ENCODE measurements around the gene ADORA2A.

Gene ADORA2A

DNA sequence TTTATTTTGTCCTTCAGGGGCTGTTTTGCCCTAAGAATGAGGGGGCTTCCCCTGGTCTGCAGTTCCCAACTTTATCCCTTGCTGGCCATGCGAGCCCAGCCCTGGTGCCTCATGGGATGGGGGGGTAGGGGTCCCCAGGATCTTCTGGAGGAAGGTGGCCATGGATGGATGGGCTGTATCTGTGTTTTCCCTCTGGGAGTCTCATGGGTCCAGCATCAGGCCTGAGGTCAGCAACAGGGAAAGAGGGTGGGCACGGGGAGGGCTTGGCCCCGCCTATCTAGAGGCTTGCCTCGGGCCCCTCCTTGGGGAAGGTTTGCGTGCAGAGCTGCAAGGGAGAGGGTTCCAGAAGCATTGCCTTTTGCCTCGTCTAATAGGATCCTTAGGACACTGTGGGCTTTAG lies 10.8 kb upstream of the ADORA2A start:
- H3K4me3 ChIP-seq (ENCODE audit: low read depth, low read length), result no peak overlapping the region
- DNase-seq (ENCODE audit: low read depth), result no peak
- TF ChIP-seq, protein P1, sequence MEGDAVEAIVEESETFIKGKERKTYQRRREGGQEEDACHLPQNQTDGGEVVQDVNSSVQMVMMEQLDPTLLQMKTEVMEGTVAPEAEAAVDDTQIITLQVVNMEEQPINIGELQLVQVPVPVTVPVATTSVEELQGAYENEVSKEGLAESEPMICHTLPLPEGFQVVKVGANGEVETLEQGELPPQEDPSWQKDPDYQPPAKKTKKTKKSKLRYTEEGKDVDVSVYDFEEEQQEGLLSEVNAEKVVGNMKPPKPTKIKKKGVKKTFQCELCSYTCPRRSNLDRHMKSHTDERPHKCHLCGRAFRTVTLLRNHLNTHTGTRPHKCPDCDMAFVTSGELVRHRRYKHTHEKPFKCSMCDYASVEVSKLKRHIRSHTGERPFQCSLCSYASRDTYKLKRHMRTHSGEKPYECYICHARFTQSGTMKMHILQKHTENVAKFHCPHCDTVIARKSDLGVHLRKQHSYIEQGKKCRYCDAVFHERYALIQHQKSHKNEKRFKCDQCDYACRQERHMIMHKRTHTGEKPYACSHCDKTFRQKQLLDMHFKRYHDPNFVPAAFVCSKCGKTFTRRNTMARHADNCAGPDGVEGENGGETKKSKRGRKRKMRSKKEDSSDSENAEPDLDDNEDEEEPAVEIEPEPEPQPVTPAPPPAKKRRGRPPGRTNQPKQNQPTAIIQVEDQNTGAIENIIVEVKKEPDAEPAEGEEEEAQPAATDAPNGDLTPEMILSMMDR (IDR thresholded peaks at IDR 0.05; ENCODE audit: insufficient read depth, low read depth, low read length, missing control alignments), result no peak

DNA sequence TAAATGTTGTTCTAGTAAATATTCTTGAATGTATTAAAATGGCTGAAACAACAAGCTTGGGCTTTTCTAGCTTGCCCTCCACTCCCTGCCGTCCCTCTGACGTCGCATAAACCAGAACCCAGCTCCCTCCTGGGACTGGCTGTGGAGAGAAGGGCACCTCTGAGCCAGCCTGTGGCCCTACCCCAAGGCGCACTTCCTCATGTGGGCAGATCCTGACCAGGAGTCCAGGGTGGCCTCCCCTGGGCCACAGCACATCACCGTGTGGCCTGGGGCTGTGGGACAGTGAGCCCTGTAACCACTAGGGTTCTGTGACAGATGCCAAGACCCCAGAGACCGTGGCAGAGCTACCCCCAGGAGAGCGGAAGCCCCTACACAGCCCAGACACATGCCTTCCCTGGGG lies 10.2 kb upstream of the ADORA2A start:
- H3K4me3 ChIP-seq (ENCODE audit: low read depth, low read length), result no peak overlapping the region
- TF ChIP-seq, protein P1 (IDR thresholded peaks at IDR 0.05; ENCODE audit: insufficient read depth, low read depth, low read length, missing control alignments), result no peak
- no peak for DNase-seq (ENCODE audit: low read depth)

DNA sequence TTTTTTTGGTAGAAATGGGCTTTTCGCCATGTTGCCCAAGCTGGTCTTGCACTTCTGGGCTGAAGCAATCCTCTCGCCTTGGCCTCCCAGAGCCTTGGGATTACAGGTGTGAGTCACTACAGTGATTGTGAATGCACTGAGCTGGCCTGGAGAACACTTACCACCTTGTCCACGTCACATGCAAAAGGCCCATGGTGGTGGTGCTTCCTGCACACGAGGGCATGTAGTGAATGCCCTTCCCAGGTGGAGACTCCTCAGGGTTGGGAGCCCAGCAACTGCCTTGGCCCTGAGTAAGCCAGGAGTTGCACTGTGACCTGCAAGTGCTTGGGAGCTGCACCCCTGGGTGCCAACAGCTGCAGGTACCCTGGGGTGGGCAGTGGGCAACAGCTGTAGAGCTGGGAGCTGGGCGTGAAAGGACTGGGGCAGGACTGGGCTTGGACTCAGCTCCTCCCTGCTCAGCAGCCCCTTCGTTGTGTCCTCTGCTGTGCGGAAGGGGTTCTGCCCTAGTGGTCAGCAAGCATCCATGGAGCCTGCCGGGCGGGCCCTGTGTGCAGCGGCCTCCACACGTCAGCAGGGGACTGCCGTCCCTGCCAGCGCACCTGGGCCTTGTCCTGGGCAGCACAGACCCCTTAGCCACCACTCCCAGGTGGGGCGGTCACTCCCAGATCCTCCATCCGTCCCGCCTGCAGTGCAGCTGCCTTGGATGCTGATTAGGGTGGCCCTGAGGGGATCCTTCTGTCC lies 9.3 kb upstream of the ADORA2A start:
- DNase-seq (ENCODE audit: low read depth), result no peak
- TF ChIP-seq, protein P1 (IDR thresholded peaks at IDR 0.05; ENCODE audit: insufficient read depth, low read depth, low read length, missing control alignments), result no peak

DNA sequence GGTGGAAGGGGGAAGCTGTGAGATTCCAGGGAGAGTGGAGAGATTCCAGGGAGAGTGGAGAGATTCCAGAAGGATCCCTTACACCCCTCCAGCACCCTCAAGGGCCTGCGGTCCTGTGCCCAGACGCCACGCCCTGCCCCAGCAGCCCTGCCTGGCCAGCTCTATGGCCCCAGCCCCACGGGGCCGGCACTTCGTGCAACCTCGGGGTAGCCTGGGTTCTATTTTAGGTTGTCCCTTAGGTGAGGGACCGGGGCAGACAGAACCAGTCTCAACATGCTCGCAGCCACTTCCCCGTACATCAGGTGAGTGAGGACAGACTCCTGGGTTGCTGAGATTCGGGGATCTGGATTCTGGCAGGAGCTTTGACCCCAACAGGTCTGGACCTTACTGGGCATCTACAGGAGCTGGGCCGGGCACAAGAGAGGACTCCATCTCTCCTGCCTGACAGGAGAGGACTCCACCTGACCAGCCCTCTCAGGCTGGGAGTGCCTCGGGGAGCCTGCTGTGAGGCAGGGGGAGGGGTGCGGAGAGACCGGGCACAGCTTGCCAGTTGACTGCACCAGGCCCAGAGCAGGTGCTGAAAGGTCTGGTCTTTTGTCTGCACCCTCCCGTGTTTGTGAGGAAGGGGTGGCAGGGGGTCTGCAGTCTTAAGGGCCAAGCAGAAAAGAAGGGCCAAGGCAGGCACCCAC lies 8.5 kb upstream of the ADORA2A start:
- no peak for DNase-seq (ENCODE audit: low read depth)
- TF ChIP-seq, protein P1 (IDR thresholded peaks at IDR 0.05; ENCODE audit: insufficient read depth, low read depth, low read length, missing control alignments), result no peak
- no peak overlapping the region for H3K4me3 ChIP-seq (ENCODE audit: low read depth, low read length)

More for the DNA sequence above, 9.3 kb upstream of the ADORA2A start:
- H3K4me3 ChIP-seq (ENCODE audit: low read depth, low read length), result no peak overlapping the region

DNA sequence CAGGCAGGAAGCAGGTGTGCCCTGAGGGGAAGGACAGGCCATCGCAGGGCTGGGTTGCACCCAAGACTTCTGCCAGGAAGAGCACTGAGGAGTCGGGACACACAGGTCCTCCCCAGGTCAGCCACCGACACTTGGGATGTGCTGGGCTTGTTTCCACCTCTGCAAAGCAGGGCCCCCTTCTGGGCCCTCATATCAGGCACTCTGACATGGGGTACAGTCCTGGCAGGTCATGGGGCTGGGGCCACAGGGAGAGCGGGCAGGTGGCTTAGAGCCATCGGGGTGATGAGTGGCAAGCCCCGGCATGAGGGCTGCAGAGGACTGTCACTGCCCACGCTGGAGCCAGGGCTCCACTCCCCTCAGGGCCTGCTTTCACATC lies 7.9 kb upstream of the ADORA2A start:
- no peak overlapping the region for H3K4me3 ChIP-seq (ENCODE audit: low read depth, low read length)
- TF ChIP-seq, protein P1 (IDR thresholded peaks at IDR 0.05; ENCODE audit: insufficient read depth, low read depth, low read length, missing control alignments), result no peak
- no peak for DNase-seq (ENCODE audit: low read depth)

DNA sequence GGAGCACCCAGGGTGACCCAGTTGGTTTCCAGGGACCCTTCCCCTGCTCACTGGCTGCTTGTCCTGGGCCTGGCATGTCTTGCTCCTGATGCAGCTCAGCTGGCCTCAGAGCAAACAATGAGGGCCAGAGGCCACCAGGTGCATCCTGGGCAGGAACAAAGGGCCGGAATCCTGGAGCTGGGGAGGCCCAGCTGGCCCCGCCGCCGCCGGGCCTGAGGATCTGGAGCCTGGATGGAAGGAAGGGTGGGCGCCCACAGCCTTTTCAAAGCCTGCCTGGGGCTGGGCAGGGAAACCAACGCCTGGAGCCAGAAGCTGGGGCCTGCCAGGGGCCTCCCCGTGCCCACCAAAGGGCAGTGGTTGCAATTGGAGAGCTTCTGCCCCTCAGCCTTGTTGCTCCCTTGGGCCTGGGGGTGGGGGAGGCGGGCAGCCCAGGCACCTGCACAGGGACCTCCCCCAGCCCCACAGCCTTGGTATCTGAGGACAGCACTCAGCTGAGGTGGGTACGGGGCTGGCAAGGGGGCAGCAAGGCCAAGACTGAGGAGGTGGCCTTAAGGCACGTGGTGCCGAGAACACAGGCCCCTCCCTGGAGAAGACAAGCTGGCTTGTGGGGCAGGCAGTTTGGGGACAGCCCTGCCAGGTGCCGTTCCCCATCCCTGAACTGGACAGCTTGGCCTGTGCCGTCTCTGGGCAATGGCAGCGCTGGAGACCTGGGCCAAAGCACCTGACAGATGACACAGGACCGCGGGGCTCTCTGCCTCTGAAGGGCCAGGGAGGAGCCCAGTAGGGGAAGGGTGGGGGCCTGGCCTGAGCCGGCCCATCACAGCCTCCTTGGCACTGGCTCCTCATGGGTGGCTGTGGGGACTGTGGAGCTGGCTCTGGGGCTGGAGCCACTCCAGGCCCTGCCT lies 7.1 kb upstream of the ADORA2A start:
- DNase-seq (ENCODE audit: low read depth), result no peak
- H3K4me3 ChIP-seq (ENCODE audit: low read depth, low read length), result no peak overlapping the region
- TF ChIP-seq, protein P1 (IDR thresholded peaks at IDR 0.05; ENCODE audit: insufficient read depth, low read depth, low read length, missing control alignments), result no peak
